Thoracic aorta (tissue), 2 donors: ENCODE data around the gene LINGO1. TPM values are rescaled to one million over a fixed set of nuclear protein-coding genes. Genes with fewer than 3 reads are reported as not detected.

Experiments
- ATAC-seq: fragments of 150-250 bp; one replicate; pipeline ENCODE4 v1.8.0; 2017; ENCODE audit warnings: low read depth; ENCODE audit not compliant: insufficient number of reproducible peaks, low FRiP score
- DNase-seq: peaks from one replicate; pipeline ENCODE4 v3.0.0-alpha.2; 2020; ENCODE audit warnings: low spot score
- H3K27ac ChIP-seq, 2 donors: fragments of 200-600 bp; sonication (generic); 1 replicate in 1 of 2; 2 replicates in 1 of 2; pipeline ENCODE4 v1.5.1; 2016; ENCODE audit warnings: mild to moderate bottlenecking in 2 of 2, moderate library complexity in 2 of 2
- H3K27me3 ChIP-seq: fragments of 200-600 bp; sonication (generic); replicated peaks from 2 replicates; pipeline ENCODE4 v1.6.0; 2016; ENCODE audit warnings: mild to moderate bottlenecking; ENCODE audit not compliant: insufficient read depth
- H3K36me3 ChIP-seq: fragments of 200-600 bp; sonication (generic); one replicate; pipeline ENCODE4 v1.5.1; 2016
- H3K4me1 ChIP-seq, 2 donors: fragments of 200-600 bp; sonication (generic); 1 replicate in 1 of 2; 2 replicates in 1 of 2; pipeline versions ENCODE4 v1.5.1 to v1.6.0; 2016; ENCODE audit warnings: low read depth in 2 of 2, mild to moderate bottlenecking in 1 of 2; ENCODE audit not compliant: control insufficient read depth in 1 of 2
- H3K4me3 ChIP-seq: fragments of 200-600 bp; sonication (generic); 2 replicates; pipeline ENCODE4 v1.5.1; 2016; ENCODE audit warnings: mild to moderate bottlenecking
- H3K9me3 ChIP-seq: fragments of 200-600 bp; sonication (generic); 2 replicates; pipeline ENCODE4 v1.5.1; 2016
- CTCF ChIP-seq: fragments of 200-600 bp; sonication (generic); IDR thresholded peaks from one replicate; pipeline ENCODE4 v1.5.1; 2019; ENCODE audit warnings: antibody characterized with exemption
- total RNA-seq, 2 donors: library from RNA; depleted of rRNA; stranded (reverse); fragments of >200 nt; gene quantifications; one replicate each; pipeline versions ENCODE4 v1.1.0 to v1.2.3, GENCODE V29; 2016

The LINGO1 gene
- total RNA-seq, 2 donors from 2014 or later, result 0.63 to 4.6 TPM

GRCh38 chr15:77654975-77655374 lies 22.3 kb upstream of the LINGO1 start:
- no peak for TF ChIP-seq CTCF
- H3K9me3 ChIP-seq, result no peaks in the 10 kb centered on the region
- H3K36me3 ChIP-seq, result no peaks in the 10 kb centered on the region
- no peak for DNase-seq
- ATAC-seq, result no peak
- H3K27ac ChIP-seq, result no peak overlapping the region
- no peak overlapping the region for H3K4me3 ChIP-seq
- H3K4me1 ChIP-seq, result no peaks in the 10 kb centered on the region
- no peaks in the 10 kb centered on the region for H3K27me3 ChIP-seq

- Histone ChIP-seq H3K36me3 (no peaks in the 10 kb centered on the region), H3K4me3 (no peak overlapping the region), H3K9me3 (no peaks in the 10 kb centered on the region), H3K27ac (no peak overlapping the region), H3K4me1 (no peaks in the 10 kb centered on the region), H3K27me3 (no peaks in the 10 kb centered on the region)
- TF ChIP-seq CTCF, result no peak
- ATAC-seq (no peak), DNase-seq (no peak)
These were observed 21.2 kb upstream of the LINGO1 start for GRCh38 chr15:77653832-77654480.

- H3K36me3 ChIP-seq, result no peaks in the 10 kb centered on the region
- H3K27me3 ChIP-seq, result no peaks in the 10 kb centered on the region
- H3K4me1 ChIP-seq, result no peaks in the 10 kb centered on the region
- no peak overlapping the region for H3K4me3 ChIP-seq
- no peak for DNase-seq
- no peak for TF ChIP-seq CTCF
- ATAC-seq, result no peak
- H3K9me3 ChIP-seq, result no peaks in the 10 kb centered on the region
- no peak overlapping the region for H3K27ac ChIP-seq
These were observed 17.6 kb upstream of the LINGO1 start for GRCh38 chr15:77650265-77650664.

- no peaks in the 10 kb centered on the region for H3K36me3 ChIP-seq
- no peaks in the 10 kb centered on the region for H3K9me3 ChIP-seq
- TF ChIP-seq CTCF, result no peak
- no peak for DNase-seq
- no peaks in the 10 kb centered on the region for H3K27me3 ChIP-seq
- H3K4me3 ChIP-seq, result no peak overlapping the region
- no peaks in the 10 kb centered on the region for H3K4me1 ChIP-seq
- no peak for ATAC-seq
- H3K27ac ChIP-seq, result no peak overlapping the region
These were observed 16.9 kb upstream of the LINGO1 start for GRCh38 chr15:77649610-77650009.

GRCh38 chr15:77649017-77649416 lies 16.3 kb upstream of the LINGO1 start:
- DNase-seq (no peak), ATAC-seq (no peak)
- Histone ChIP-seq H3K36me3 (no peaks in the 10 kb centered on the region), H3K4me1 (no peaks in the 10 kb centered on the region), H3K27me3 (no peaks in the 10 kb centered on the region), H3K4me3 (no peak overlapping the region), H3K27ac (no peak overlapping the region), H3K9me3 (no peaks in the 10 kb centered on the region)
- TF ChIP-seq CTCF, result no peak
